HEK293 (cell line): ENCODE measurements around the gene MAN1C1.

Experiments
- GLI4 ChIP-seq: fragments of 450-650 bp; formaldehyde crosslinking; IDR thresholded peaks from 2 replicates; pipeline ENCODE4 v1.5.1; 2016; ENCODE audit warnings: missing biosample characterization, missing genetic modification characterization
- HOXA7 ChIP-seq: sonication (generic); formaldehyde crosslinking; IDR thresholded peaks from 2 replicates; pipeline ENCODE4 v1.8.1; 2022; ENCODE audit warnings: missing genetic modification reagents, borderline replicate concordance
- HOXC10 ChIP-seq: sonication (generic); formaldehyde crosslinking; IDR thresholded peaks from 2 replicates; pipeline ENCODE4 v1.8.1; 2023; ENCODE audit warnings: mild to moderate bottlenecking, missing genetic modification reagents
- HOXD13 ChIP-seq: sonication (generic); formaldehyde crosslinking; IDR thresholded peaks from 2 replicates; pipeline ENCODE4 v1.8.0; 2022; ENCODE audit warnings: missing genetic modification reagents, borderline replicate concordance
- KLF1 ChIP-seq: fragments of 450-650 bp; formaldehyde crosslinking; IDR thresholded peaks from 2 replicates; pipeline ENCODE4 v1.5.1; 2016; ENCODE audit warnings: missing biosample characterization, missing genetic modification characterization
- REPIN1 ChIP-seq: fragments of 450-650 bp; formaldehyde crosslinking; IDR thresholded peaks from 2 replicates; pipeline ENCODE4 v1.5.1; 2017; ENCODE audit warnings: missing biosample characterization, missing genetic modification characterization, low read depth
- ZBTB26 ChIP-seq: fragments of 450-650 bp; formaldehyde crosslinking; optimal IDR thresholded peaks from 2 replicates; pipeline ENCODE3; 2016; ENCODE audit warnings: missing biosample characterization, mild to moderate bottlenecking, missing genetic modification characterization
- ZFP41 ChIP-seq: fragments of 450-650 bp; formaldehyde crosslinking; IDR thresholded peaks from 2 replicates; pipeline ENCODE4 v1.5.1; 2016; ENCODE audit warnings: missing biosample characterization, missing genetic modification characterization, borderline replicate concordance
- ZFP69B ChIP-seq: fragments of 450-650 bp; formaldehyde crosslinking; IDR thresholded peaks from 2 replicates; pipeline ENCODE4 v1.5.1; 2016; ENCODE audit warnings: missing biosample characterization, missing genetic modification characterization
- ZNF121 ChIP-seq: fragments of 450-650 bp; formaldehyde crosslinking; IDR thresholded peaks from 2 replicates; pipeline ENCODE4 v1.5.1; 2016; ENCODE audit warnings: missing biosample characterization, missing genetic modification characterization
- ZNF155 ChIP-seq: fragments of 450-650 bp; formaldehyde crosslinking; IDR thresholded peaks from 2 replicates; pipeline ENCODE4 v1.5.1; 2016; ENCODE audit warnings: missing biosample characterization, missing genetic modification characterization
- ZNF157 ChIP-seq: fragments of 450-650 bp; formaldehyde crosslinking; IDR thresholded peaks from 2 replicates; pipeline ENCODE4 v1.5.1; 2016; ENCODE audit warnings: missing biosample characterization, missing genetic modification characterization
- ZNF280C ChIP-seq: fragments of 450-650 bp; formaldehyde crosslinking; IDR thresholded peaks from 2 replicates; pipeline ENCODE4 v1.5.1; 2016; ENCODE audit warnings: missing biosample characterization, missing genetic modification characterization
- ZNF324 ChIP-seq: fragments of 450-650 bp; formaldehyde crosslinking; IDR thresholded peaks from 2 replicates; pipeline ENCODE4 v1.5.1; 2016; ENCODE audit warnings: missing biosample characterization, missing genetic modification characterization
- ZNF394 ChIP-seq: fragments of 450-650 bp; formaldehyde crosslinking; IDR thresholded peaks from 2 replicates; pipeline ENCODE4 v1.5.1; 2016; ENCODE audit warnings: missing biosample characterization, missing genetic modification characterization, mild to moderate bottlenecking, moderate library complexity, borderline replicate concordance
- ZNF398 ChIP-seq: fragments of 450-650 bp; formaldehyde crosslinking; IDR thresholded peaks from 2 replicates; pipeline ENCODE4 v1.5.1; 2017; ENCODE audit warnings: missing biosample characterization, missing genetic modification characterization
- ZNF521 ChIP-seq: fragments of 450-650 bp; formaldehyde crosslinking; IDR thresholded peaks from 2 replicates; pipeline ENCODE4 v1.5.1; 2017; ENCODE audit warnings: missing biosample characterization, mild to moderate bottlenecking, missing genetic modification characterization
- ZNF610 ChIP-seq: fragments of 450-650 bp; formaldehyde crosslinking; IDR thresholded peaks from 2 replicates; pipeline ENCODE4 v1.5.1; 2016; ENCODE audit warnings: missing biosample characterization, missing genetic modification characterization, borderline replicate concordance
- ZNF621 ChIP-seq: fragments of 450-650 bp; formaldehyde crosslinking; IDR thresholded peaks from 2 replicates; pipeline ENCODE4 v1.5.1; 2017; ENCODE audit warnings: missing biosample characterization, missing genetic modification characterization
- ZNF626 ChIP-seq: fragments of 450-650 bp; sonication (Bioruptor Pico); formaldehyde crosslinking; IDR thresholded peaks from 2 replicates; pipeline ENCODE4 v1.5.1; 2018; ENCODE audit warnings: missing biosample characterization, missing genetic modification characterization, inconsistent platforms
- ZNF629 ChIP-seq: fragments of 450-650 bp; formaldehyde crosslinking; IDR thresholded peaks from 2 replicates; pipeline ENCODE4 v1.5.1; 2017; ENCODE audit warnings: missing biosample characterization, missing genetic modification characterization
- ZNF654 ChIP-seq: fragments of 450-650 bp; formaldehyde crosslinking; IDR thresholded peaks from 2 replicates; pipeline ENCODE4 v1.5.1; 2016; ENCODE audit warnings: low read depth, missing biosample characterization, missing genetic modification characterization
- ZNF658 ChIP-seq: fragments of 450-650 bp; formaldehyde crosslinking; IDR thresholded peaks from 2 replicates; pipeline ENCODE4; 2016; ENCODE audit warnings: missing biosample characterization, missing genetic modification characterization
- ZNF664 ChIP-seq: fragments of 450-650 bp; formaldehyde crosslinking; IDR thresholded peaks from 2 replicates; pipeline ENCODE4 v1.5.1; 2016; ENCODE audit warnings: missing biosample characterization, missing genetic modification characterization
- ZNF830 ChIP-seq: fragments of 450-650 bp; IDR thresholded peaks from 2 replicates; pipeline ENCODE4 v1.5.0; 2018; ENCODE audit warnings: missing biosample characterization, missing genetic modification characterization, low read depth, mild to moderate bottlenecking, moderate library complexity
- ZSCAN23 ChIP-seq: fragments of 450-650 bp; formaldehyde crosslinking; IDR thresholded peaks from 2 replicates; pipeline ENCODE4 v1.5.1; 2016; ENCODE audit warnings: missing biosample characterization, missing genetic modification characterization
- TF ChIP-seq, protein P1 (sequence below): fragments of 450-650 bp; formaldehyde crosslinking; IDR thresholded peaks from 2 replicates; pipeline ENCODE4 v1.5.1; 2016; ENCODE audit warnings: missing biosample characterization, missing genetic modification characterization
- TF ChIP-seq, protein P2 (sequence below): fragments of 450-650 bp; formaldehyde crosslinking; IDR thresholded peaks from 2 replicates; pipeline ENCODE4 v1.5.1; 2016; ENCODE audit warnings: missing biosample characterization, missing genetic modification characterization
- TF ChIP-seq, protein P3 (sequence below): fragments of 450-650 bp; formaldehyde crosslinking; IDR thresholded peaks from 2 replicates; pipeline ENCODE4 v1.5.1; 2016; ENCODE audit warnings: missing biosample characterization, missing genetic modification characterization

The MAN1C1 gene

GRCh38 chr1:25819491-25820246 is 203.1 kb downstream of the MAN1C1 start, which contains the start of gene MTFR1L (continued):
- peak; percentile 75 for TF ChIP-seq ZNF398 (tag by site-specific recombination)
- no peak for TF ChIP-seq ZNF830 (tag by site-specific recombination)
- no peak for TF ChIP-seq HOXD13
- TF ChIP-seq ZBTB26, result peak; percentile 95
- TF ChIP-seq ZNF157 (tag by site-specific recombination), result no peak
- TF ChIP-seq, protein P1, sequence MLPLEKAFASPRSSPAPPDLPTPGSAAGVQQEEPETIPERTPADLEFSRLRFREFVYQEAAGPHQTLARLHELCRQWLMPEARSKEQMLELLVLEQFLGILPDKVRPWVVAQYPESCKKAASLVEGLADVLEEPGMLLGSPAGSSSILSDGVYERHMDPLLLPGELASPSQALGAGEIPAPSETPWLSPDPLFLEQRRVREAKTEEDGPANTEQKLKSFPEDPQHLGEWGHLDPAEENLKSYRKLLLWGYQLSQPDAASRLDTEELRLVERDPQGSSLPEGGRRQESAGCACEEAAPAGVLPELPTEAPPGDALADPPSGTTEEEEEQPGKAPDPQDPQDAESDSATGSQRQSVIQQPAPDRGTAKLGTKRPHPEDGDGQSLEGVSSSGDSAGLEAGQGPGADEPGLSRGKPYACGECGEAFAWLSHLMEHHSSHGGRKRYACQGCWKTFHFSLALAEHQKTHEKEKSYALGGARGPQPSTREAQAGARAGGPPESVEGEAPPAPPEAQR (tag by site-specific recombination), result no peak
- TF ChIP-seq ZSCAN23 (tag by site-specific recombination), result no peak
- TF ChIP-seq KLF1 (tag by site-specific recombination), result peak; percentile 87
- TF ChIP-seq ZNF626 (tag by site-specific recombination), result no peak
- TF ChIP-seq GLI4 (tag by site-specific recombination), result no peak
- no peak for TF ChIP-seq ZNF610 (tag by site-specific recombination)
- TF ChIP-seq, protein P2, sequence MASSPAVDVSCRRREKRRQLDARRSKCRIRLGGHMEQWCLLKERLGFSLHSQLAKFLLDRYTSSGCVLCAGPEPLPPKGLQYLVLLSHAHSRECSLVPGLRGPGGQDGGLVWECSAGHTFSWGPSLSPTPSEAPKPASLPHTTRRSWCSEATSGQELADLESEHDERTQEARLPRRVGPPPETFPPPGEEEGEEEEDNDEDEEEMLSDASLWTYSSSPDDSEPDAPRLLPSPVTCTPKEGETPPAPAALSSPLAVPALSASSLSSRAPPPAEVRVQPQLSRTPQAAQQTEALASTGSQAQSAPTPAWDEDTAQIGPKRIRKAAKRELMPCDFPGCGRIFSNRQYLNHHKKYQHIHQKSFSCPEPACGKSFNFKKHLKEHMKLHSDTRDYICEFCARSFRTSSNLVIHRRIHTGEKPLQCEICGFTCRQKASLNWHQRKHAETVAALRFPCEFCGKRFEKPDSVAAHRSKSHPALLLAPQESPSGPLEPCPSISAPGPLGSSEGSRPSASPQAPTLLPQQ, result no peak
- TF ChIP-seq ZNF521 (tag by site-specific recombination), result no peak
- TF ChIP-seq ZFP69B (tag by site-specific recombination), result no peak
- TF ChIP-seq ZNF664 (tag by site-specific recombination), result no peak
- TF ChIP-seq, protein P3, sequence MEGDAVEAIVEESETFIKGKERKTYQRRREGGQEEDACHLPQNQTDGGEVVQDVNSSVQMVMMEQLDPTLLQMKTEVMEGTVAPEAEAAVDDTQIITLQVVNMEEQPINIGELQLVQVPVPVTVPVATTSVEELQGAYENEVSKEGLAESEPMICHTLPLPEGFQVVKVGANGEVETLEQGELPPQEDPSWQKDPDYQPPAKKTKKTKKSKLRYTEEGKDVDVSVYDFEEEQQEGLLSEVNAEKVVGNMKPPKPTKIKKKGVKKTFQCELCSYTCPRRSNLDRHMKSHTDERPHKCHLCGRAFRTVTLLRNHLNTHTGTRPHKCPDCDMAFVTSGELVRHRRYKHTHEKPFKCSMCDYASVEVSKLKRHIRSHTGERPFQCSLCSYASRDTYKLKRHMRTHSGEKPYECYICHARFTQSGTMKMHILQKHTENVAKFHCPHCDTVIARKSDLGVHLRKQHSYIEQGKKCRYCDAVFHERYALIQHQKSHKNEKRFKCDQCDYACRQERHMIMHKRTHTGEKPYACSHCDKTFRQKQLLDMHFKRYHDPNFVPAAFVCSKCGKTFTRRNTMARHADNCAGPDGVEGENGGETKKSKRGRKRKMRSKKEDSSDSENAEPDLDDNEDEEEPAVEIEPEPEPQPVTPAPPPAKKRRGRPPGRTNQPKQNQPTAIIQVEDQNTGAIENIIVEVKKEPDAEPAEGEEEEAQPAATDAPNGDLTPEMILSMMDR (tag by site-specific recombination), result no peak; the same call in 1 of the 2 replicates
- no peak for TF ChIP-seq ZNF394 (tag by site-specific recombination)
- no peak for TF ChIP-seq HOXA7
- no peak for TF ChIP-seq HOXC10 (CRISPR knock-in tag)
- TF ChIP-seq ZNF621 (tag by site-specific recombination), result no peak
- TF ChIP-seq REPIN1 (tag by site-specific recombination), result no peak
- TF ChIP-seq ZNF629, result 0 out of 2 replicates have a peak, but pooled peaks have one; percentile 26
- TF ChIP-seq ZNF280C (tag by site-specific recombination), result no peak
- TF ChIP-seq ZNF155 (tag by site-specific recombination), result no peak
- TF ChIP-seq ZNF121, result no peak
- peak; percentile 16 for TF ChIP-seq ZNF324 (tag by site-specific recombination)
- no peak for TF ChIP-seq ZNF658
- no peak for TF ChIP-seq ZNF654 (tag by site-specific recombination)
- TF ChIP-seq ZFP41 (tag by site-specific recombination), result no peak
